Activated CD4-positive, alpha-beta T cell treated with anti-CD3 and anti-CD28 coated beads for 36 hours (primary cell): Measurements from ENCODE around the gene METAP1. TPM values are rescaled to one million over a fixed set of nuclear protein-coding genes. Genes with fewer than 3 reads are reported as not detected.
A peak's percentile ranks its signal among the peaks of the same experiment; 100 is the strongest.

Source experiments
- ATAC-seq: fragments of 200-7000 bp; cut with Tn5 transposase; one replicate; pipeline ENCODE4 v1.10.0; 2021; ENCODE audit warnings: mild to moderate bottlenecking, moderate library complexity
- CTCF ChIA-PET: fragments of 350-600 bp; sonication (Branson Sonifier 250); formaldehyde crosslinking; loops from one replicate; lab custom pipeline; 2021; ENCODE audit warnings: antibody characterized with exemption; lab: Charles Lee
- POLR2A ChIA-PET: fragments of 350-600 bp; sonication (Branson Sonifier 250); formaldehyde crosslinking; loops from one replicate; lab custom pipeline; 2021; ENCODE audit warnings: antibody characterized with exemption, inconsistent platforms; lab: Charles Lee
- DNase-seq: peaks from one replicate; pipeline ENCODE4 v3.0.0-alpha.2; 2020
- H3K27ac Mint-ChIP-seq: one replicate; pipeline ENCODE4 v1.8.0; 2021; ENCODE audit warnings: mixed read lengths
- H3K27me3 Mint-ChIP-seq: one replicate; pipeline ENCODE4 v1.8.0; 2021; ENCODE audit warnings: mixed read lengths
- H3K36me3 Mint-ChIP-seq: one replicate; pipeline ENCODE4 v1.8.0; 2021; ENCODE audit warnings: low read depth, mixed read lengths
- H3K4me1 Mint-ChIP-seq: one replicate; pipeline ENCODE4 v1.8.0; 2021; ENCODE audit warnings: mixed read lengths
- H3K4me3 Mint-ChIP-seq: one replicate; pipeline ENCODE4 v1.8.0; 2021; ENCODE audit warnings: mild to moderate bottlenecking, moderate library complexity, mixed read lengths
- H3K9me3 Mint-ChIP-seq: one replicate; pipeline ENCODE4 v1.8.0; 2021; ENCODE audit warnings: low read depth, mixed read lengths
- intact Hi-C, 2 experiments: fragments of 100-400 bp; cut with DNase I in 1 of 2; cut with micrococcal nuclease in 1 of 2; formaldehyde crosslinking; loops; one replicate each; pipeline versions ENCODE4 v1.14.2 to v1.15.1; 2022 to 2024; cut with DNase I, micrococcal nuclease
- total RNA-seq, 2 experiments: library from RNA; stranded (reverse); gene quantifications; one replicate each; pipeline ENCODE4 v1.2.3, GENCODE V29; 2021

Gene METAP1
- total RNA-seq, 2 experiments from 2014 or later = 67.9 to 75.2 TPM

DNA sequence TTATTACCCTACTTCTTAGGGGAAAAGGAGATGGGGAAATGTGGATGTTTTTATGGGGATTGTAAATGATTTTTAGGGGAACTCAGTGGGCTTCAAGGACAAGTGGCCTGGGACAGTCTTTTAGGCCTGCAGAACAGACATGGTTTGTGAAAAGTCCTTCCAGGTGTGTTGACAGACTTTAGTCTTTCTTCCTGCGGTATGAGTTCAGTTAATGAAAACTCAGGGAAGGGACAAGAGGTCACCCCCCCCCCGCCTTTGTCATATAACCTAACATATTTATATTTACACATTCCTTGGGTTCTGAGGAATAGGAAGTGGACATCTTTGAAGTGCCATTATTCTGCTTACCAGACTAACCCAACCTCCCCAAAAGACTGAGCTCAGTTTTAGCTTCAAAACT, 31.8 kb downstream of the METAP1 start:
- DNase-seq (no peak), ATAC-seq (no peak)
- no peak overlapping the region for H3K27ac Mint-ChIP-seq
- peaks cover 27% of the 10 kb centered on the region for H3K36me3 Mint-ChIP-seq
- H3K4me1 Mint-ChIP-seq = peaks cover 69% of the 10 kb centered on the region
- CTCF ChIA-PET = interaction anchor here (0.5 to 2.0 kb wide), 4 partner anchors 20 to 32 kb away, joined by 3 to 14 read pairs (median 3); partner anchors contain the start of gene METAP1
- H3K9me3 Mint-ChIP-seq = no peaks in the 10 kb centered on the region
- intact Hi-C loops = no loop called here
- H3K4me3 Mint-ChIP-seq = no peak overlapping the region
- H3K27me3 Mint-ChIP-seq = no peaks in the 10 kb centered on the region
- POLR2A ChIA-PET = interaction anchor here (1.2 kb wide), 1 partner anchor 98 kb away, joined by 5 read pairs; no protein-coding TSS in a partner anchor

DNA sequence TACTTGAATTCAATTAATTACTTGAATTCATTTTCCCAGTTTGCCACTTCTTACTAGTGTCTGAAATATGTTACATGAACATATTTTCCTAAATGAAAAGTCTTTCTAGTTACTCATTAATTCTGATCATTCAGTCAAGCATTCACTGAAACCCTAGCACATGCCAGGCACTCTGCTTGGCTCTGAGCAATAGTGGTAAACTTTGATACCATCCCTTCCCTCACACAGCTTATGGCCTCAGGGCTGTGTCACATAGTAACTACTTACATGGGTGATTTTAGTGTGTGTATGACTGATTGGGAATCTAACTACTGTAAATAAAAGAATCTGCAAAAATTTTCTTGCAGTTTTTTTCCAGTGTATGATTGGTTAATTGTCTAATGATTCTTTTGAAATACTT, 32.7 kb downstream of the METAP1 start:
- intact Hi-C loops = loop anchor here in 1 of 2 experiments (2.0 kb wide), 1 partner anchor 31 kb away; no protein-coding TSS in a partner anchor
- Mint-ChIP-seq H3K27ac (no peak overlapping the region), H3K9me3 (no peaks in the 10 kb centered on the region), H3K27me3 (no peaks in the 10 kb centered on the region), H3K36me3 (peaks cover 26% of the 10 kb centered on the region), H3K4me1 (peaks cover 66% of the 10 kb centered on the region), H3K4me3 (no peak overlapping the region)
- POLR2A ChIA-PET = interaction anchor here (1.2 kb wide), 1 partner anchor 99 kb away, joined by 5 read pairs; no protein-coding TSS in a partner anchor
- peak; percentile 29 for DNase-seq
- ATAC-seq = peak; percentile 84
- CTCF ChIA-PET = interaction anchor here (2.0 kb wide), 1 partner anchor 28 kb away, joined by 14 read pairs; no protein-coding TSS in a partner anchor

DNA sequence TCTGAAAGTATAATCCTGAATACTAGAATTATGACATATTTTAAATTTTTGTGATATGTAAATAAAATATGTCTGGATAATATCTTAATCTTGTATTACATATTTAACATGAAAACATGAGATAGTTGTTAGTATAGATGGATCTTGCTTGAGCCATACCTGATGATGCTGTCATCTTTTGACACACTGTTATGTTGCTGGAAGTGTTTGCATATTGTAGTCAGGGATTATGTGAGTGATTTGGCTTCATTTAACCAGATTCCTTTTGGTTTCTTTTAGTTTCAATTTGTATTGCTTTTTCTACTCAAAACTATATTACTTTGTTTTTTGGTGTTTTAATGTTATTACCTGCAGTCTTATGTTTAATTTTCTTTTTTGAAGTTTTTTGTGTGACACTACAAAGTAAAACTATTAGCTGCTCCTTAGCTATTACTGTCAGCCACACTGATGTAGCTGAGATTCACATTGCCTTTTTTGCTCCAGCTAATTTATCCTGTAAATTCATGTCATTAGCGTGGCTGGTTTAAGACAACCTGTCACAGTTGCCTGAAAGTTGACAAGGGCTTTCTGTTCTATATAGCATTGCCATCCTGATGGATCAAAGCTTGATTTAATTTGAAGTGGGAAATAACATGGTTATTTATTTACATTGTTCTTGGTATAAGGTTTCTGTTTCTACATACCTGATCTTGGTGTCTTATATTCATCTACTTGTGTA, 33.7 kb downstream of the METAP1 start:
- H3K27ac Mint-ChIP-seq = peak overlapping the region; percentile 44
- intact Hi-C loops = loop anchor here in 1 of 2 experiments (2.0 kb wide), 1 partner anchor 32 kb away; no protein-coding TSS in a partner anchor
- ATAC-seq = peak; percentile 70
- ChIA-PET POLR2A (no interaction called here), CTCF (interaction anchor here (0.7 to 1.3 kb wide), 3 partner anchors 27 to 652 kb away, joined by 3 to 5 read pairs (median 5); partner anchors contain the start of gene METAP1)
- no peak overlapping the region for H3K4me3 Mint-ChIP-seq
- no peaks in the 10 kb centered on the region for H3K27me3 Mint-ChIP-seq
- no peak for DNase-seq
- peaks cover 36% of the 10 kb centered on the region for H3K36me3 Mint-ChIP-seq
- H3K9me3 Mint-ChIP-seq = no peaks in the 10 kb centered on the region
- H3K4me1 Mint-ChIP-seq = peaks cover 56% of the 10 kb centered on the region

DNA sequence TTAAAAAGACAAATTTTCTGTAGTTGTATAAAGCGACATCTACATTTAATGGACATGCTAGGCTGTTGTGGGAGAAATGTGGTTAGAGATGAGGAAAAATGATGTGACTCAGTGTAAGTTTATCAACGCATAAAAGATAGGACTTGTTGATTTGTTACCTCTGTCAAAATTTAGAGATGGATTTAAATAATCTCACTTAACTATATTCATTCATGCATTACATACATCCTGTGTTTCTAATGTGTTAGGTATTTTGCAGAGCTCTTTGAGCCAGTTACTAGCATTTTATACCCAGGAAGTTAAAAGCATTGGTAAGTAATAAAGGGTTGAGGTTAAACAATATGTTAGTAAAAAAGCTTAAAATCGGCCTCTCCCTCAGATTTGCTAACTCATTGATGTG, 34.3 kb downstream of the METAP1 start:
- ChIA-PET POLR2A (no interaction called here), CTCF (interaction anchor here (0.7 to 1.3 kb wide), 3 partner anchors 26 to 652 kb away, joined by 3 to 5 read pairs (median 5); partner anchors contain the start of gene METAP1)
- Mint-ChIP-seq H3K9me3 (no peaks in the 10 kb centered on the region), H3K27me3 (no peaks in the 10 kb centered on the region), H3K36me3 (peaks cover 39% of the 10 kb centered on the region), H3K27ac (peak overlapping the region; percentile 33), H3K4me1 (peaks cover 49% of the 10 kb centered on the region), H3K4me3 (no peak overlapping the region)
- ATAC-seq (no peak), DNase-seq (no peak)
- intact Hi-C loops = loop anchor here in 1 of 2 experiments (2.0 kb wide), 1 partner anchor 33 kb away; no protein-coding TSS in a partner anchor

DNA sequence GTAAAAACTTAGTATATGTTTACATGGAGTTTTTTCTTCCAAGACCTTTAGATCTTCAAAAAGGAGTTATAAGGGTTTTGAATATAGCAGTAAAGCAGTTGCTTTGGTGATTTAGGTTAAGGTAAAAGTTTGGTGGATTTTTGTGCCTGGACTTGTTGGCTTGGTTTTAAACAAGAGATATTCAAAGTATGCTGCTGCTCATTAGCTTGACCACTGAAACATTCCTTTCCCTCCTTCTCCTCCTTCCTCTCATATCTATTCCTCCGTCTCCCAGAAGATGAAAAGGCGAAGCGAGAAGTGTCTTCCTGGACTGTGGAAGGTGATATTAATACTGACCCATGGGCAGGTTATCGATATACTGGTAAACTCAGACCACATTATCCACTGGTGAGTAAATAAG, 38.4 kb downstream of the METAP1 start:
- DNase-seq (no peak), ATAC-seq (no peak)
- intact Hi-C loops = no loop called here
- H3K9me3 Mint-ChIP-seq = peaks cover 7% of the 10 kb centered on the region
- CTCF ChIA-PET = interaction anchor here (1.4 kb wide), 1 partner anchor 22 kb away, joined by 5 read pairs; no protein-coding TSS in a partner anchor
- H3K4me1 Mint-ChIP-seq = peaks cover 17% of the 10 kb centered on the region
- H3K27me3 Mint-ChIP-seq = no peaks in the 10 kb centered on the region
- H3K36me3 Mint-ChIP-seq = peaks cover 66% of the 10 kb centered on the region
- H3K27ac Mint-ChIP-seq = no peak overlapping the region
- POLR2A ChIA-PET = no interaction called here
- H3K4me3 Mint-ChIP-seq = no peak overlapping the region

DNA sequence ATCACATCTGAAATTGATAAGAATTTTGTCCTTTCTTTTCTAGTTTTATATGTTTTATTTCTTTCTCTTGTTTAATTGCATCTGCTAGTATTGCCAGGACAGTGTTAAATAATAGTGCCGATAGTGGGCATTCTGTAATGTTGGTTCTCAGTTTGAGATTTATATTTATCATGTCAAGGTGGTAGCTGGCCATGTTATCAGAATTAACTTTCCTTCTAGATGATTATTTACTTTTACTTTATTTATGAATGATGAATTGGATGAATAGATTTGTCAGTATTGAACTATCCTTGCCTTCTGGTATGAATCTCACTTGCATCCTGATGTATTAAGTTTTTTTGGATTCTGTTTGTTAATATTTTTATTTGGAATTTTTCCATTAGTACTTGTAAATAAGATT, 42.7 kb downstream of the METAP1 start:
- peaks cover 7% of the 10 kb centered on the region for H3K9me3 Mint-ChIP-seq
- ChIA-PET POLR2A (no interaction called here), CTCF (interaction anchor here (0.7 to 1.3 kb wide), 2 partner anchors 18 to 252 kb away, joined by 3 to 5 read pairs; no protein-coding TSS in a partner anchor)
- H3K27ac Mint-ChIP-seq = no peak overlapping the region
- H3K4me3 Mint-ChIP-seq = no peak overlapping the region
- no peaks in the 10 kb centered on the region for H3K27me3 Mint-ChIP-seq
- intact Hi-C loops = no loop called here
- peaks cover 10% of the 10 kb centered on the region for H3K4me1 Mint-ChIP-seq
- no peak for DNase-seq
- peaks cover 58% of the 10 kb centered on the region for H3K36me3 Mint-ChIP-seq
- no peak for ATAC-seq

DNA sequence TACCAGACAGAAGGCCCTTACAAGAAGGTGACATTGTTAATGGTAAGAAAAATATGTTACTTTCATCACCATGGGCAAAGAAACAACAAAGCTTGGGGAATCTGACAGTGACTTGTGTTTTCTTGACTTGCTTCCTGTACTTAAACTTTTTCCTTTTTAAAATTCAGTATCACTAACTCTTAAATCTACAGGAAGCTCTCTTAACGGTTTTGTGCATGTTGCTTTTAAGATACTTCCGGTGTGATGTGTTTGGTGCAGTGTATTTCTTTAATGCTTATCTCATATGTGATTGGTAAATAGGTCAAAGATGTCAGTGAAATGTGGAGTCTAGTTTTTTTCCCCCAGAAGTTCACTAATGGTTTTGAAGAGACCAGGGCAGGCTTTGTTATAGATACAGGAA, 47.8 kb downstream of the METAP1 start:
- CTCF ChIA-PET = interaction anchor here (0.9 to 1.6 kb wide), 2 partner anchors 13 to 48 kb away, joined by 6 read pairs; partner anchors contain the start of gene METAP1
- no peaks in the 10 kb centered on the region for H3K27me3 Mint-ChIP-seq
- DNase-seq (no peak), ATAC-seq (peak; percentile 47)
- peaks cover 37% of the 10 kb centered on the region for H3K36me3 Mint-ChIP-seq
- intact Hi-C loops = no loop called here
- H3K4me3 Mint-ChIP-seq = no peak overlapping the region
- peaks cover 15% of the 10 kb centered on the region for H3K4me1 Mint-ChIP-seq
- H3K27ac Mint-ChIP-seq = peak overlapping the region; percentile 86
- H3K9me3 Mint-ChIP-seq = no peaks in the 10 kb centered on the region
- POLR2A ChIA-PET = no interaction called here

DNA sequence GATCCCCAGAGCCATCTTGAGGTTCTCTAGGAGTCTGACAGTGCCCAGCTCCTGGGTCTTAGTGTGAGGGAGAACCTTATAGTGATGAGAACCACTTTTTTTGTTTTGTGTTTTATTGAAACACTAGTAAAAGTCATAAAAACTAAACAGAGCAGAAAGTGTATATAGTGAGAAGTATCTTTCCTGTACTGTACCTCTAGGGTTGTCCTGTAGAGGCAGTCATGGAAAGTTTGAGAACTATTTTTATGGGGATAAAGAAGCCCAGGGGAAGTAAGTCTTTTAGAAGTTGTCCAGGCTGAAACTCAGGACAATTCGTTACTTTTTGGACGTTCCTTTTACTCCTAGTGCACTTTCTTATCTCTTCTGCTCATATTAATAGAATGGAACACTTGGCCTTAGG, 52.2 kb downstream of the METAP1 start:
- no peaks in the 10 kb centered on the region for H3K27me3 Mint-ChIP-seq
- peaks cover 21% of the 10 kb centered on the region for H3K4me1 Mint-ChIP-seq
- intact Hi-C loops = no loop called here
- no peaks in the 10 kb centered on the region for H3K9me3 Mint-ChIP-seq
- DNase-seq (no peak), ATAC-seq (no peak)
- ChIA-PET POLR2A (no interaction called here), CTCF (interaction anchor here (1.0 to 2.4 kb wide), 2 partner anchors 8 to 51 kb away, joined by 3 to 10 read pairs; no protein-coding TSS in a partner anchor)
- peaks cover 45% of the 10 kb centered on the region for H3K36me3 Mint-ChIP-seq
- no peak overlapping the region for H3K4me3 Mint-ChIP-seq
- peak overlapping the region; percentile 73 for H3K27ac Mint-ChIP-seq

DNA sequence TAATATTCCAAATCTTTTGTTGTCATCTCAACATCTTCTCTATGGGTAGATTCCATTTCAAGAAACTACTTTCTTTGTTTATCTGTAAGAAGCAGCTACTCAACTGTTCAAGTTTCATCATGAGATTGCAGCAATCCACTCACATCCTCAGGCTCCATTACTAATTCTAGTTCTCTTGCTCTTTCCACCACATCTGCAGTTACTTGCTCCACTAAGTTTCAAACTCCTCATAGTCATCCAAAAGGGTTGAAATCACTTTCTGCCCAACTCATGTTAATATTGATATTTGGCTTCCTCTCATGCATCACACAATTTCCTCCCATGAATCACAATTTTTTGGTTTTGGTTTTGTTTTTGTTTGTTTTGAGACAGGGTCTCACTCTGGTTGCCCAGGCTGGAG, 57.4 kb downstream of the METAP1 start:
- H3K4me1 Mint-ChIP-seq = peaks cover 44% of the 10 kb centered on the region

DNA sequence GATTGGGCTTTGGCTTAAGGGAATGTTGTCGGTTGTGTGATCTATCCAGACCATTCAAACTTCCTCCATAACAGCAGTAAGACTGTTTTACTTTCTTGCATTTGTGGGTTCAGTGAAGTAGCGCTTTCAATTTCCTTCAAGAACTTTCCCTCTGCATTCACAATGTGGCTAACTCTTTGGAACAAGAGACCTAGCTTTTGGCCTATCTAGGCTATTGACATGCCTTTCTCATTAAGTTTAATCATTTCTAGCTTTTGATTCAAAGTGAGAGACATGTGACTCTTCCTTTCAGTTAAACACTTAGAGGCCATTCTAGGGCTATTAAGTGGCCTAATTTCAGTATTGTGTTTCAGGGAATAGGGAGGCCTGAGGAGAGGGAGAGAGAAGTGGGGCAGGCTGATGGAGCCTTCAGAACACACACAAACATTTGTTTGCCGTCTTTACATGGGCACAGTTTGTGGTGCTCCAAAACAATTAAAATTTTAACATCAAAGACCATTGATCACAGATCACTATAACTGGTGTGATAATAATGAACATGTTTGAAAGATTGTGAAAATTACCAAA, 59.0 kb downstream of the METAP1 start:
- POLR2A ChIA-PET = no interaction called here
- Mint-ChIP-seq H3K4me1 (peaks cover 44% of the 10 kb centered on the region), H3K27ac (peak overlapping the region; percentile 63), H3K9me3 (no peaks in the 10 kb centered on the region), H3K27me3 (no peaks in the 10 kb centered on the region), H3K36me3 (peaks cover 46% of the 10 kb centered on the region), H3K4me3 (no peak overlapping the region)
- DNase-seq (no peak), ATAC-seq (peak; percentile 23)
- intact Hi-C loops = loop anchor here (1.0 to 10.0 kb wide), 7 partner anchors 392 to 910 kb away; partner anchors contain the start of genes RAP1GDS1 (in 2 of the 2), STPG2 (in 1 of the 2) and TSPAN5 (in 1 of the 2)
- CTCF ChIA-PET = interaction anchor here (0.6 to 5.5 kb wide), 7 partner anchors 13 to 358 kb away, joined by 3 to 91 read pairs (median 4); partner anchors contain the start of genes EIF4E and METAP1

More for the DNA sequence above, 57.4 kb downstream of the METAP1 start:
- H3K27me3 Mint-ChIP-seq = no peaks in the 10 kb centered on the region
- DNase-seq = no peak
- ATAC-seq = peak; percentile 85
- H3K27ac Mint-ChIP-seq = peak overlapping the region; percentile 80
- H3K36me3 Mint-ChIP-seq = peaks cover 45% of the 10 kb centered on the region
- intact Hi-C loops = loop anchor here (2.0 to 10.0 kb wide), 7 partner anchors 124 to 908 kb away; partner anchors contain the start of genes RAP1GDS1 (in 2 of the 2), EIF4E (in 1 of the 2), STPG2 (in 1 of the 2) and TSPAN5 (in 1 of the 2)
- no peaks in the 10 kb centered on the region for H3K9me3 Mint-ChIP-seq
- H3K4me3 Mint-ChIP-seq = no peak overlapping the region
- ChIA-PET POLR2A (interaction anchor here (0.6 to 0.7 kb wide), 2 partner anchors 58 to 123 kb away, joined by 3 to 4 read pairs; no protein-coding TSS in a partner anchor), CTCF (interaction anchor here (1.9 to 5.5 kb wide), 2 partner anchors 57 to 124 kb away, joined by 10 to 91 read pairs; partner anchors contain the start of genes EIF4E and METAP1)
